Heart left ventricle (tissue), 16 donors: ENCODE measurements around the gene PLEKHA7. TPM values are rescaled to one million over a fixed set of nuclear protein-coding genes. Genes with fewer than 3 reads are reported as not detected.
A peak's percentile ranks its signal among the peaks of the same experiment; 100 is the strongest.

Experiments used
- ATAC-seq, 4 donors: fragments of 200-7000 bp; cut with Tn5 transposase; one replicate each; pipeline ENCODE4 v1.9.1; 2020 to 2022; ENCODE audit warnings: moderate library complexity in 4 of 4, mild to moderate bottlenecking in 3 of 4, moderate number of reproducible peaks in 1 of 4
- DNase-seq, 5 donors: peaks; one replicate each; pipeline ENCODE4 v3.0.0-alpha.2; 2020
- H3K27ac ChIP-seq, 12 donors: fragments of 200-600 bp; sonication (generic) in 4 of 12; one replicate each; pipeline versions ENCODE4 v1.5.0 to v1.8.0; 2016 to 2022; ENCODE audit warnings: mild to moderate bottlenecking in 2 of 12
- H3K27me3 ChIP-seq, 9 donors: fragments of 200-600 bp; sonication (generic) in 2 of 9; one replicate each; pipeline versions ENCODE4 v1.5.1 to v1.8.0; 2016 to 2022; ENCODE audit warnings: mild to moderate bottlenecking in 3 of 9
- H3K36me3 ChIP-seq, 9 donors: fragments of 200-600 bp; sonication (generic) in 2 of 9; one replicate each; pipeline versions ENCODE4 v1.5.0 to v1.8.0; 2018 to 2022; ENCODE audit warnings: mild to moderate bottlenecking in 2 of 9
- H3K4me1 ChIP-seq, 12 donors: fragments of 200-600 bp; sonication (generic) in 4 of 12; one replicate each; pipeline versions ENCODE4 v1.5.0 to v1.8.0; 2016 to 2022; ENCODE audit warnings: mild to moderate bottlenecking in 3 of 12
- H3K4me3 ChIP-seq, 12 donors: fragments of 200-600 bp; sonication (generic) in 4 of 12; one replicate each; pipeline versions ENCODE4 v1.5.0 to v1.8.0; 2017 to 2022; ENCODE audit warnings: mild to moderate bottlenecking in 9 of 12, moderate library complexity in 4 of 12
- H3K9me3 ChIP-seq, 12 donors: fragments of 200-600 bp; sonication (generic) in 4 of 12; one replicate each; pipeline versions ENCODE4 v1.5.0 to v1.8.0; 2016 to 2022; ENCODE audit warnings: mild to moderate bottlenecking in 1 of 12
- POLR2A ChIP-seq, 2 donors: fragments of 450-650 bp; IDR thresholded peaks; one replicate each; pipeline ENCODE4 v1.6.1; 2017; ENCODE audit warnings: antibody characterized with exemption in 2 of 2, mild to moderate bottlenecking in 2 of 2, moderate library complexity in 2 of 2
- WGBS, 4 donors: extraction: QIAGEN DNeasy Blood & Tissue Kit in 2 of 4; methylation state at CpG; one replicate each; pipeline versions ENCODE4 v1.1.5 to v1.1.7; 2013 to 2018; 5-methylcytosine and 5-hydroxymethylcytosine counted together
- intact Hi-C, 10 donors: fragments of 100-400 bp; cut with DNase I; formaldehyde crosslinking; loops; one replicate each; pipeline versions ENCODE4 v1.11.1 to v1.14.2; 2022
- polyA plus RNA-seq, 2 donors: library from polyadenylated mRNA; stranded (reverse); fragments of 200-250 nt; gene quantifications; one replicate each; pipeline ENCODE4 v1.2.3, GENCODE V29; 2013
- total RNA-seq, 9 donors: library from RNA; depleted of rRNA in 2 of 9; stranded (reverse); fragments of >200 nt in 2 of 9; fragmentation: NEBNext Ultra II Directional in 3 of 9; extraction: Animal tissue kit (Norgen Biotek cat#: 25700) in 3 of 9; gene quantifications; one replicate each; pipeline versions ENCODE4 v1.1.0 to v1.2.4, GENCODE V29; 2016 to 2023
- TF ChIP-seq, protein P1 (sequence below), 12 donors: fragments of 200-600 bp; sonication (generic) in 4 of 12; IDR thresholded peaks; one replicate each; pipeline versions ENCODE4 v1.5.0 to v1.8.0; 2018 to 2022; ENCODE audit warnings: antibody characterized with exemption in 12 of 12, mild to moderate bottlenecking in 5 of 12
- donor health status: ischemic (EF 13 %, LVEDD 7.1; RV severe dilation, severe dysfunction).
- donor health status: healthy with polysubstance abuse.
- donor health status: DM: no; HTN: yes; CAD: no.
- donor health status: DM: no; HTN: no; CAD: no.
- donor health status: ischemic (EF 25% LVEDD 6.9; RV normal size, moderate dysfunction).
- donor health status: ischemic (EF 25% LVEDD 5.7; RV mildly dilated, moderate dysfunction).
- donor health status: healthy.
- donor health status: DM: yes; HTN: yes; CAD: no.
- donor health status: ischemic (EF 35%, LVEDD 5.7; RV mildly dilated, moderate dysfunction).
- donor health status: nonischemic (EF 11% LVEDD 7.7; RV severe dilation, severe dysfunction).
- donor health status: DM: yes; HTN: yes; CAD: no.
- donor health status: PGD.
- donor health status: ischemic (EF 29% LVEDD 5.4; RV normal size, mild dysfunction).
- donor health status: nonischemic (EF 23%, LVEDD 6.1; RV moderate dilation, normal function).

Gene PLEKHA7
- total and polyA plus RNA-seq, 11 donors: 13.1 to 57.5 (median 23.5) TPM

- intact Hi-C loops: loop anchor here in 2 of 10 donors (1.0 to 2.0 kb wide), 2 partner anchors 25 kb away; no protein-coding TSS in a partner anchor
- H3K27ac ChIP-seq: peak overlapping the region; percentile 16 to 93 (median 72)
- peak in 4 of 5 donors; percentile 49 to 76 (median 52) for DNase-seq
- no peaks in the 10 kb centered on the region for H3K27me3 ChIP-seq
- WGBS, 4 donors: 55 to 74% (median 57%) methylated on average over 3 of the region's 3 CpGs
- TF ChIP-seq POLR2A (IDR thresholded peaks at IDR 0.05): no peak
- TF ChIP-seq, protein P1, sequence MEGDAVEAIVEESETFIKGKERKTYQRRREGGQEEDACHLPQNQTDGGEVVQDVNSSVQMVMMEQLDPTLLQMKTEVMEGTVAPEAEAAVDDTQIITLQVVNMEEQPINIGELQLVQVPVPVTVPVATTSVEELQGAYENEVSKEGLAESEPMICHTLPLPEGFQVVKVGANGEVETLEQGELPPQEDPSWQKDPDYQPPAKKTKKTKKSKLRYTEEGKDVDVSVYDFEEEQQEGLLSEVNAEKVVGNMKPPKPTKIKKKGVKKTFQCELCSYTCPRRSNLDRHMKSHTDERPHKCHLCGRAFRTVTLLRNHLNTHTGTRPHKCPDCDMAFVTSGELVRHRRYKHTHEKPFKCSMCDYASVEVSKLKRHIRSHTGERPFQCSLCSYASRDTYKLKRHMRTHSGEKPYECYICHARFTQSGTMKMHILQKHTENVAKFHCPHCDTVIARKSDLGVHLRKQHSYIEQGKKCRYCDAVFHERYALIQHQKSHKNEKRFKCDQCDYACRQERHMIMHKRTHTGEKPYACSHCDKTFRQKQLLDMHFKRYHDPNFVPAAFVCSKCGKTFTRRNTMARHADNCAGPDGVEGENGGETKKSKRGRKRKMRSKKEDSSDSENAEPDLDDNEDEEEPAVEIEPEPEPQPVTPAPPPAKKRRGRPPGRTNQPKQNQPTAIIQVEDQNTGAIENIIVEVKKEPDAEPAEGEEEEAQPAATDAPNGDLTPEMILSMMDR (IDR thresholded peaks at IDR 0.05): no peak
- H3K4me1 ChIP-seq: peaks cover 0 to 62% (median 31%) of the 10 kb centered on the region in 12 donors
- H3K4me3 ChIP-seq: peak overlapping the region in 3 of 12 donors; percentile 10 to 40 (median 13)
- peak; percentile 87 to 91 (median 89) for ATAC-seq
- H3K36me3 ChIP-seq: peaks cover 0 to 14% (median 2%) of the 10 kb centered on the region in 9 donors
- no peaks in the 10 kb centered on the region for H3K9me3 ChIP-seq
Measured at GRCh38 chr11:16856022-16856471, 158.2 kb downstream of the PLEKHA7 start.

- H3K27ac ChIP-seq: peak overlapping the region in 7 of 12 donors; percentile 60 to 93 (median 83)
- 45 to 77% (median 61%) methylated on average over 4 of the region's 4 CpGs for WGBS, 4 donors
- intact Hi-C loops: no loop called here
- peaks cover 0 to 25% (median 8%) of the 10 kb centered on the region in 9 donors for H3K36me3 ChIP-seq
- H3K9me3 ChIP-seq: no peaks in the 10 kb centered on the region
- no peak overlapping the region for H3K4me3 ChIP-seq
- H3K27me3 ChIP-seq: no peaks in the 10 kb centered on the region
- ATAC-seq: no peak
- TF ChIP-seq, protein P1 (IDR thresholded peaks at IDR 0.05): no peak
- TF ChIP-seq POLR2A (IDR thresholded peaks at IDR 0.05): no peak
- no peak for DNase-seq
- H3K4me1 ChIP-seq: peaks cover 0 to 52% (median 21%) of the 10 kb centered on the region in 12 donors
Measured at GRCh38 chr11:16854979-16855378, 159.2 kb downstream of the PLEKHA7 start.

- WGBS, 4 donors: 39 to 47% (median 42%) methylated on average over 2 of the region's 2 CpGs
- H3K36me3 ChIP-seq: peaks cover 0 to 34% (median 10%) of the 10 kb centered on the region in 9 donors
- peak overlapping the region in 7 of 12 donors; percentile 7 to 88 (median 51) for H3K27ac ChIP-seq
- H3K4me1 ChIP-seq: peaks cover 0 to 48% (median 17%) of the 10 kb centered on the region in 12 donors
- no peak overlapping the region for H3K4me3 ChIP-seq
- ATAC-seq (peak in 2 of 4 donors; percentile 8 to 33), DNase-seq (no peak)
- H3K27me3 ChIP-seq: no peaks in the 10 kb centered on the region
- intact Hi-C loops: no loop called here
- H3K9me3 ChIP-seq: no peaks in the 10 kb centered on the region
- TF ChIP-seq, protein P1 (IDR thresholded peaks at IDR 0.05): no peak
- TF ChIP-seq POLR2A (IDR thresholded peaks at IDR 0.05): no peak
Measured at GRCh38 chr11:16853859-16854258, 160.4 kb downstream of the PLEKHA7 start.

GRCh38 chr11:16853266-16853665, 160.9 kb downstream of the PLEKHA7 start:
- no peak overlapping the region for H3K4me3 ChIP-seq
- WGBS, 4 donors: 35 to 62% (median 45%) methylated on average over 1 of the region's 1 CpG
- H3K9me3 ChIP-seq: no peaks in the 10 kb centered on the region
- peaks cover 0 to 36% (median 10%) of the 10 kb centered on the region in 9 donors for H3K36me3 ChIP-seq
- H3K4me1 ChIP-seq: peaks cover 0 to 45% (median 17%) of the 10 kb centered on the region in 12 donors
- no peaks in the 10 kb centered on the region for H3K27me3 ChIP-seq
- intact Hi-C loops: no loop called here
- ATAC-seq: no peak
- peak overlapping the region in 6 of 12 donors; percentile 7 to 88 (median 32) for H3K27ac ChIP-seq
- no peak for DNase-seq
- TF ChIP-seq, protein P1 (IDR thresholded peaks at IDR 0.05): no peak
- TF ChIP-seq POLR2A (IDR thresholded peaks at IDR 0.05): no peak
